ENCODE results near the gene PRR32.

- TF ChIP-seq POLR2A (IDR thresholded peaks at IDR 0.05) (no peak), CTCF (IDR thresholded peaks at IDR 0.05) (no peak)
Measured at GRCh38 chrX:126815806-126816205, 3.7 kb upstream of the PRR32 start.
